Memory B cell (primary cell): ENCODE data around the gene CCDC88A.

ENCODE experiments used
- ATAC-seq: fragments of 150-1000 bp; cut with Tn5 transposase; 2 replicates; pipeline ENCODE4 v1.10.0; 2021; ENCODE audit warnings: low read depth, mild to moderate bottlenecking, moderate library complexity
- DNase-seq, 2 donors: peaks; one replicate each; pipeline ENCODE4 v3.0.0; 2022; ENCODE audit warnings: low spot score in 2 of 2
- H3K27ac Mint-ChIP-seq: one replicate; pipeline ENCODE4 v1.8.0; 2022; ENCODE audit warnings: mild to moderate bottlenecking, moderate library complexity, mixed read lengths
- H3K27me3 Mint-ChIP-seq: one replicate; pipeline ENCODE4 v1.8.0; 2022; ENCODE audit warnings: mixed read lengths
- H3K36me3 Mint-ChIP-seq: one replicate; pipeline ENCODE4 v1.8.0; 2022; ENCODE audit warnings: mild to moderate bottlenecking, mixed read lengths
- H3K4me1 Mint-ChIP-seq: one replicate; pipeline ENCODE4 v1.8.0; 2022; ENCODE audit warnings: mixed read lengths
- H3K4me3 Mint-ChIP-seq: one replicate; pipeline ENCODE4 v1.8.0; 2022; ENCODE audit warnings: mild to moderate bottlenecking, moderate library complexity, mixed read lengths
- H3K9me3 Mint-ChIP-seq: one replicate; pipeline ENCODE4 v1.8.0; 2022; ENCODE audit warnings: mixed read lengths

CCDC88A gene

GRCh38 chr2:55418072-55418471 is 1.6 kb downstream of the CCDC88A start:
- no peak for DNase-seq

DNA sequence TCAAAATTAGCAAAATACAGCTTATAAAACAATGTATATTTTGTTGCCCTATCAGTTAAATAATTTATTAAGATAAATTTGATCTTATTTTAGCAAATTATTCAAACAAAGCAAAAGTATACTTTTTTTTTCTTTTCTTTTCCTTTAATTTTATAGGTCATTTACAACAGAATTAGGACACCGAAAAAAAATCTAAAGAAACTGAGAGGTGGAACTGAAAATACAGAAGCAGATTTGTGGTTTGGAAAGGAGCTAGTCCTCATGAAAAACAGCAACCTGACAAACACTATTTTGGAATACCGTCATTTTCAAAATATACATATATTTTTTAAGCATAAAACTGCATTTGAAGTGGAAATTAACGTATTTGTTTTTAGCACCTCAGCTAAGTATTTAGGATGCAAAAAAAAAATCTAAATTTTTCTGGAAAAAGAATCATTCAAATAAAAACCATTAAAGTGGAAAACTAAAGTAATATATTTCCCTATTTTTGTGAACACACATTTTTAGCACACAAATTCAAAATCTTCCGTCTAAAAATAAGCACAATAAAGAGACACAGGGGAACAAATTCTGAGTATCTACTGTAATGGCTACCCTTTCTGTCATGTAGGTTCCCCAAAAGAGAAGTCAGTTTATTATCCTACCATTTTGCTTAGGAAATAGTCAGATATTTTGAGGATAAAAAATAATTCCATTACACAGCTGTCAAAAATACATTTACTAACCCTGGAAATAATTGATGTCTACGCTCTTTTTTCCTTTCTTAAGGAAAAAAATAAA is 2.7 kb downstream of the CCDC88A start:
- no peaks in the 10 kb centered on the region for H3K9me3 Mint-ChIP-seq
- no peaks in the 10 kb centered on the region for H3K36me3 Mint-ChIP-seq
- peaks cover 29% of the 10 kb centered on the region for H3K4me1 Mint-ChIP-seq
- no peak overlapping the region for H3K4me3 Mint-ChIP-seq
- ATAC-seq = no peak
- peak overlapping the region; percentile 85 for H3K27ac Mint-ChIP-seq
- no peaks in the 10 kb centered on the region for H3K27me3 Mint-ChIP-seq
- DNase-seq = no peak

More at GRCh38 chr2:55418072-55418471, 1.6 kb downstream of the CCDC88A start:
- no peaks in the 10 kb centered on the region for H3K9me3 Mint-ChIP-seq
- peaks cover 29% of the 10 kb centered on the region for H3K4me1 Mint-ChIP-seq
- H3K27me3 Mint-ChIP-seq = no peaks in the 10 kb centered on the region
- H3K36me3 Mint-ChIP-seq = no peaks in the 10 kb centered on the region
- no peak for ATAC-seq
- peak overlapping the region; percentile 97 for H3K4me3 Mint-ChIP-seq
- peak overlapping the region; percentile 85 for H3K27ac Mint-ChIP-seq

DNA sequence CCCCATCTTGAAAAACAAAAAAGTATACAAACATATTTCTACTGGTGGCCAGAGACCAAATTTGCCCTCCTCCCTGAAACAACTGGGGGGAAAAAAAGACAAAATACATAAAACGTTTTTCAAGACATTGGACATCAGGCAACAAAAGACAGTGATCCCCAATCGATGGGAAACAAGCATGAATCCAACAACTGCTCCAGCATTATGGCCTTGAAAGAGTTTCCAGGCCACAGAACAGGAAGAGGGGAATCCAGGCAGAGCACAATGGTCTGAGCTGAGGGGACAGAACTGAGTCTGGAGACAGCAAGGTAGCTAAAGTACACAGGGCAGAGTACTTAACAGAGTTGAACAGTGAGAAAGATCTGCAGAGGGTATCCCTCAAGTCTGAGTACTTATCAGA is 4.4 kb downstream of the CCDC88A start:
- Mint-ChIP-seq H3K9me3 (no peaks in the 10 kb centered on the region), H3K27ac (peak overlapping the region; percentile 56), H3K4me1 (peaks cover 24% of the 10 kb centered on the region), H3K4me3 (no peak overlapping the region), H3K36me3 (no peaks in the 10 kb centered on the region), H3K27me3 (no peaks in the 10 kb centered on the region)
- DNase-seq (no peak), ATAC-seq (no peak)

GRCh38 chr2:55408918-55409868 is 10.5 kb downstream of the CCDC88A start:
- ATAC-seq (no peak), DNase-seq (no peak)
- Mint-ChIP-seq H3K9me3 (no peaks in the 10 kb centered on the region), H3K4me3 (peak overlapping the region; percentile 9), H3K4me1 (peaks cover 13% of the 10 kb centered on the region), H3K36me3 (peaks cover 6% of the 10 kb centered on the region), H3K27ac (peak overlapping the region; percentile 42), H3K27me3 (no peaks in the 10 kb centered on the region)

DNA sequence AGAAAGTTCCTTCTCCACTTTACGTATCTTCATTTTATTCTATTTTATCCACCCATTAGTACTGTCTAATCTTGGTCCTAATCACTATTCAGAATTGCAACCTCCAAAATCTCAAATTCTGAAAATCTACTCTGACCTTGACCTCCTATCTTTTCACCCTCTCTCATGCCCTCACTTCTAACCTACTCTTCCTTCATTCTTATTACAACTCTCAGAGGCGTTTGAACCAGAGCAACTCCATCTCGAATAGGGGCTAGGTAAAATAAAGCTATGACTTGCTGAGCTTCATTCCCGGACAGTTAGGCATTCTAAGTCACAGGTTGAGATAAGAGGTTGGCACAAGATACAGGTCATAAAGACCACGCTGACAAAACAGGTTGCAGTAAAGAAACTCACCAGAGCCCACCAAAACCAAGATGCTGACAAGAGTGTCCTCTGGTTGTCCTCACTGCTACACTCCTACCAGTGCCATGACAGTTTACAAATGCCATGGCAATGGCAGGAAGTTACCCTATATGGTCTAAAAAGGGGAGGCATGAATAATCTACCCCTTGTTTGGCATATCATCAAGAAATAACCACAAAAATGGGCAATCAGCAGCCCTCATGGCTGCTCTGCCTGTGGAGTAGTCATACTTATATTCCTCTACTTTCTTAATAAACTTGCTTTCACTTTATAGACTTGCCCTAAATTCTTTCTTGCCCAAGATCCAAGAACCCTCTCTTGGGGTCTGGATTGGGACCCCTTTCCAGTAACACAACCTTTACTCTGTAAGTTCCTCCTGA is 11.4 kb downstream of the CCDC88A start:
- DNase-seq (no peak), ATAC-seq (no peak)
- H3K4me3 Mint-ChIP-seq = no peak overlapping the region
- peaks cover 6% of the 10 kb centered on the region for H3K36me3 Mint-ChIP-seq
- no peaks in the 10 kb centered on the region for H3K9me3 Mint-ChIP-seq
- H3K4me1 Mint-ChIP-seq = peaks cover 13% of the 10 kb centered on the region
- H3K27ac Mint-ChIP-seq = peak overlapping the region; percentile 42
- H3K27me3 Mint-ChIP-seq = no peaks in the 10 kb centered on the region

- no peaks in the 10 kb centered on the region for H3K27me3 Mint-ChIP-seq
- no peak overlapping the region for H3K27ac Mint-ChIP-seq
- H3K9me3 Mint-ChIP-seq = no peaks in the 10 kb centered on the region
- H3K36me3 Mint-ChIP-seq = peaks cover 8% of the 10 kb centered on the region
- peaks cover 13% of the 10 kb centered on the region for H3K4me1 Mint-ChIP-seq
- DNase-seq = no peak
- no peak for ATAC-seq
- no peak overlapping the region for H3K4me3 Mint-ChIP-seq
Measured at GRCh38 chr2:55405116-55405515, 14.5 kb downstream of the CCDC88A start.

DNA sequence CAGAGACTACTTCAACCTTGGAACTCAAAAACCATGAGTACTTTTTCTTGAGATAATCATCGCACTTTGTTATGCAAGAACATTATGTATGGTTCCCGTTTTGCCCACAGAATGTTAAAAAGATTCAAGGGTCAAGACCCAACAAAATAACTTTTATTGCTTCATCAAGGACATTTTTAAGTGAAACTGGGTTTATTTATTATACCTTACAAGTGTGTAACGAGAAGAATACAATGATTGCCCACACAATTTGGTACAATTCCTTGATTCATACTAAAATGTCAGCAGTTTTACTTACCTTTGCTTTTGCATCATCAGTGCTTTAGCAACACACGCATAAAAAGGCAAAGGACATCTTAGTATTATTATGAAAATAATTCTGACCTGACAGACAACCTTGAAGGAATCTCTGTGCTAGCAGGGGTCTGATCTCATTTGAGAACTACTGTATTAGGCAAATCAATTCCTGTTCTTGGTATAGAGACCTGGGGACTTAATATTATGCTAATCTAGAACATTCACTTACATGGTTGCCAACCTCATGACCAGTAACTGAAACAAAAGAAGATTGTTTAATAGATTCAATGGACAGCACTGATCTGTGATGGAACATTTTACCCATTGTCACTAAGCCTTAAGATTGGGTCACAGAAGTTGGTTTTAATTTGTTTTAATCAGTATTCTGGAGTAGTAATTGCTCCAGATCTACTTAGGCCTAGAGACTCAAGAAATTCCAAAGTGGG is 16.2 kb downstream of the CCDC88A start:
- ATAC-seq (no peak), DNase-seq (no peak)
- peaks cover 3% of the 10 kb centered on the region for H3K4me1 Mint-ChIP-seq
- no peak overlapping the region for H3K27ac Mint-ChIP-seq
- H3K9me3 Mint-ChIP-seq = no peaks in the 10 kb centered on the region
- H3K27me3 Mint-ChIP-seq = no peaks in the 10 kb centered on the region
- peaks cover 8% of the 10 kb centered on the region for H3K36me3 Mint-ChIP-seq
- H3K4me3 Mint-ChIP-seq = no peak overlapping the region

GRCh38 chr2:55401124-55401523 is 18.5 kb downstream of the CCDC88A start:
- Mint-ChIP-seq H3K27me3 (no peaks in the 10 kb centered on the region), H3K4me3 (no peak overlapping the region), H3K9me3 (no peaks in the 10 kb centered on the region), H3K4me1 (no peaks in the 10 kb centered on the region), H3K27ac (no peak overlapping the region), H3K36me3 (peaks cover 5% of the 10 kb centered on the region)
- DNase-seq = no peak
- ATAC-seq = no peak

DNA sequence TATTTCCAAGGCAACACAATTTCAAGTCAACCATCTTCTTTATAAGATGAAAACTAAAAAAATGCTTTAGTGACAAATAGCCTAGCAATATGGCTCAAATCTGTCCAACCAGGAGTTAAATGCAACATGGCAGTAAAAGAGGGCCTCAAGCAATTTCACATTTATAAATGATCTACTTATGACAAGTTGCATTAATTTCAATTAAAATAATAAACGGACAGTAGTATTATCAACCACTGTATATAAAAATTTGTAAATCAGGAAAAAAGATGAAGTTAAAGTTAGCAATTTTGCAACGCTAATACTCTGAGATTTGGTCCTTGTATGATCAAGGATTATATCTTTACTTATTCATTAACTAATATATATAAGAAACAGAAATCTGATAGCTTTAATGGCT is 19.3 kb downstream of the CCDC88A start:
- H3K27me3 Mint-ChIP-seq = no peaks in the 10 kb centered on the region
- ATAC-seq = no peak
- no peaks in the 10 kb centered on the region for H3K4me1 Mint-ChIP-seq

DNA sequence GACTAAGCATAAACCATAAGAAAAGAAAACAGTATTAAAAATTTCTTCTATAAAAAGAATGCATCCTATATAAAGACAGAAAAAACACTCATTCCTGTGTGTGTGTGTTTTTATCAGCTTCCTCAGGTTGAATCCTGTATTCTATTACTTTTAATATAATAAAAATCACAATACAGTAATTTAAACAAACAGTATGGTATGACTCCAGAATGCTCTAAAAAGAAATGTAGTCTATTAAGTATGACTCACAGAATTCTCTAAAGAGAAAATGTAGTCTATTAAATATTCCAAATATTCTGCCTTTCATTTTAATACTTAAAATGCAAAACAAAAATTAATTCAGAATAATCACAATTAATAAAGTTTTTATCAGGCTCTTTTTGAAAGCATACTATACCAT is 19.8 kb downstream of the CCDC88A start:
- Mint-ChIP-seq H3K4me1 (no peaks in the 10 kb centered on the region), H3K4me3 (no peak overlapping the region), H3K36me3 (peaks cover 2% of the 10 kb centered on the region), H3K27me3 (no peaks in the 10 kb centered on the region), H3K27ac (no peak overlapping the region), H3K9me3 (no peaks in the 10 kb centered on the region)
- DNase-seq (no peak), ATAC-seq (no peak)

More for the DNA sequence above, 19.3 kb downstream of the CCDC88A start:
- Mint-ChIP-seq H3K36me3 (peaks cover 5% of the 10 kb centered on the region), H3K4me3 (no peak overlapping the region), H3K27ac (no peak overlapping the region), H3K9me3 (no peaks in the 10 kb centered on the region)
- no peak for DNase-seq

- peaks cover 4% of the 10 kb centered on the region for H3K9me3 Mint-ChIP-seq
- H3K4me3 Mint-ChIP-seq = no peak overlapping the region
Measured at GRCh38 chr2:55395724-55396605, 23.7 kb downstream of the CCDC88A start.

GRCh38 chr2:55391615-55392242 is 27.9 kb downstream of the CCDC88A start:
- DNase-seq = no peak

More at GRCh38 chr2:55395724-55396605, 23.7 kb downstream of the CCDC88A start:
- no peak overlapping the region for H3K27ac Mint-ChIP-seq
- H3K4me1 Mint-ChIP-seq = no peaks in the 10 kb centered on the region
- H3K36me3 Mint-ChIP-seq = no peaks in the 10 kb centered on the region
- no peaks in the 10 kb centered on the region for H3K27me3 Mint-ChIP-seq
- no peak for ATAC-seq
- DNase-seq = no peak

More at GRCh38 chr2:55391615-55392242, 27.9 kb downstream of the CCDC88A start:
- no peak for ATAC-seq
- peaks cover 3% of the 10 kb centered on the region for H3K4me1 Mint-ChIP-seq
- H3K27me3 Mint-ChIP-seq = no peaks in the 10 kb centered on the region
- no peaks in the 10 kb centered on the region for H3K36me3 Mint-ChIP-seq
- H3K4me3 Mint-ChIP-seq = no peak overlapping the region
- peaks cover 6% of the 10 kb centered on the region for H3K9me3 Mint-ChIP-seq
- no peak overlapping the region for H3K27ac Mint-ChIP-seq
